Memory B cell (primary cell): ENCODE data around the gene CHRNB4.

Experiments
- ATAC-seq: fragments of 150-1000 bp; cut with Tn5 transposase; 2 replicates; pipeline ENCODE4 v1.10.0; 2021; ENCODE audit warnings: low read depth, mild to moderate bottlenecking, moderate library complexity
- DNase-seq, 2 donors: peaks; one replicate each; pipeline ENCODE4 v3.0.0; 2022; ENCODE audit warnings: low spot score in 2 of 2
- H3K27ac Mint-ChIP-seq: one replicate; pipeline ENCODE4 v1.8.0; 2022; ENCODE audit warnings: mild to moderate bottlenecking, moderate library complexity, mixed read lengths
- H3K27me3 Mint-ChIP-seq: one replicate; pipeline ENCODE4 v1.8.0; 2022; ENCODE audit warnings: mixed read lengths
- H3K36me3 Mint-ChIP-seq: one replicate; pipeline ENCODE4 v1.8.0; 2022; ENCODE audit warnings: mild to moderate bottlenecking, mixed read lengths
- H3K4me1 Mint-ChIP-seq: one replicate; pipeline ENCODE4 v1.8.0; 2022; ENCODE audit warnings: mixed read lengths
- H3K4me3 Mint-ChIP-seq: one replicate; pipeline ENCODE4 v1.8.0; 2022; ENCODE audit warnings: mild to moderate bottlenecking, moderate library complexity, mixed read lengths
- H3K9me3 Mint-ChIP-seq: one replicate; pipeline ENCODE4 v1.8.0; 2022; ENCODE audit warnings: mixed read lengths

Gene CHRNB4

DNA sequence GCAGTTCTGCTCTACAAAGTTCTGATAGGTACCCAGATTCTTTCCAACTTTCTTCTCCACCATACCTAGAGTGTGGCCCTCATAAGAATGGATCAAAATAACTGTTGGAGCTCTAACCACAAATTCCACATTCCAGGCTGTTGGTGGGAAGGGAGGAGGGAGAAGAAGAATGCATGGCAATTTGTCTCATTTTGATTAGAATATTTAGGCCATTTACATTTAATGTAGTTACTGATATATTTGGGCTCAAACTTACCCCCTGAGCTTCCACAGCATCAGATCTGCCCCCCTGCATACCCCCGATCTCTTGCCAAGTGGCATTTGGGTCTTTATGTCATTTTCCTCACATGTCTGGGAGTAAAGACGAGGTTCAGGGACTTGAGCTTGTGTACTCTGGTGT is 7.7 kb downstream of the CHRNB4 start:
- Mint-ChIP-seq H3K4me1 (no peaks in the 10 kb centered on the region), H3K9me3 (peaks cover 7% of the 10 kb centered on the region), H3K4me3 (no peak overlapping the region), H3K36me3 (peaks cover 6% of the 10 kb centered on the region), H3K27me3 (peaks cover 27% of the 10 kb centered on the region), H3K27ac (no peak overlapping the region)
- ATAC-seq (no peak), DNase-seq (no peak)

GRCh38 chr15:78630886-78631633 is 9.9 kb downstream of the CHRNB4 start:
- ATAC-seq = no peak
- no peaks in the 10 kb centered on the region for H3K4me1 Mint-ChIP-seq
- H3K27me3 Mint-ChIP-seq = peaks cover 24% of the 10 kb centered on the region
- DNase-seq = no peak
- H3K27ac Mint-ChIP-seq = no peak overlapping the region
- peaks cover 6% of the 10 kb centered on the region for H3K36me3 Mint-ChIP-seq
- peaks cover 7% of the 10 kb centered on the region for H3K9me3 Mint-ChIP-seq
- no peak overlapping the region for H3K4me3 Mint-ChIP-seq

- Mint-ChIP-seq H3K27ac (no peak overlapping the region), H3K9me3 (peaks cover 7% of the 10 kb centered on the region), H3K27me3 (peaks cover 20% of the 10 kb centered on the region), H3K4me1 (no peaks in the 10 kb centered on the region), H3K4me3 (no peak overlapping the region), H3K36me3 (peaks cover 6% of the 10 kb centered on the region)
- DNase-seq = no peak
- no peak for ATAC-seq
Measured at GRCh38 chr15:78629716-78630065, 11.3 kb downstream of the CHRNB4 start.

DNA sequence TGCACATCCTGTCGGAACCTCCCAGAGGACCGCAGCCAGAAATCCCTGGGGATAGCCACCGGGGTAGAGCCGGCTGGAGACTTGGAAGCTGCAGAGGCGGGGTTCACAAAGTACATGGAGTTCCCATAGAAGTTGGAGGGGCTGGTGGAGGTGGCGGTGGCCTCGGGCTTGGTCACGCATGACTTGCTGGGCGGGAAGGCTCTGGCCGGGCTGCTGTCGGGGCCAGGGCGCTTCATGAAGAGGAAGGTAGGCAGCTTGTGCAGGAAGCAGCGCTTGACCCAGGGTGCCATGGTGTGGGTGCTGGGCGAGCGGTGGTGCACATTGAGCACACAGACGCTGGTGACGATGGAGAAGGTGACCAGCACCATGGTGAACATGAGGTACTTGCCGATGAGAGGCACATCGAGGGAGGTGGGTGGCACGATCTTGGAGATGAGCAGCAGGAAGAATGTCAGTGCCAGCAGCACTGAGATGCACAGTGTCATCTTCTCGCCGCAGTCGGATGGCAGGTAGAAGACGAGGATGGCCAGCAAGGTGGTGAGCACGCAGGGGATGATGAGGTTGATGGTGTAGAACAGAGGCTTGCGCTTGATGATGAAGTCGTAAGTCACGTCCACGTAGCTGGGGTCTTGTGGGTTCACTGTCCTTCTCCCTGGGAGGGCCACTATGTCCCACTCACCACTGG is 11.8 kb downstream of the CHRNB4 start:
- Mint-ChIP-seq H3K4me3 (no peak overlapping the region), H3K9me3 (peaks cover 7% of the 10 kb centered on the region), H3K27ac (no peak overlapping the region), H3K4me1 (no peaks in the 10 kb centered on the region), H3K27me3 (peaks cover 21% of the 10 kb centered on the region), H3K36me3 (peaks cover 6% of the 10 kb centered on the region)
- ATAC-seq (no peak), DNase-seq (no peak)

GRCh38 chr15:78628227-78628626 is 12.8 kb downstream of the CHRNB4 start:
- no peaks in the 10 kb centered on the region for H3K4me1 Mint-ChIP-seq
- no peak overlapping the region for H3K4me3 Mint-ChIP-seq
- DNase-seq = no peak
- ATAC-seq = no peak
- peaks cover 23% of the 10 kb centered on the region for H3K27me3 Mint-ChIP-seq
- H3K9me3 Mint-ChIP-seq = peaks cover 4% of the 10 kb centered on the region
- no peak overlapping the region for H3K27ac Mint-ChIP-seq
- H3K36me3 Mint-ChIP-seq = peaks cover 4% of the 10 kb centered on the region

DNA sequence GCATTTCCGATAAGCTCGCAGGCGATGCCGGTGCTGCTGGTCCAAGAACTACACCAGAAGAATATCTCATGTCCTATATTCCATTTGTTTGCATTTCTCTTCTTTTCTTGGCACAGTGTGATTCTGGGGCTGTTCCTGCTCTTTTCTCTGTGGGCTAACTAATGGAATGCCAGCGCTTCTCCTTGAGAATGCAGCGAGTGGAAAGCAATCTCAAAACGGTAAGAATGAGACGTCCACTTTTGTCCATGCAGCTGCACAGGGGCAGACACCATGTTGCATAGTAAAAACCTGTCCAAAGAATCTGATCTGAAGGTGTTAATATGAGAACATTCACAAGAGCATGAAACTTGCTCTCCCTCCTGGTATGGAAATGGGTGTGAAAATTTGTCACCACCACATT is 13.7 kb downstream of the CHRNB4 start:
- Mint-ChIP-seq H3K27me3 (peaks cover 21% of the 10 kb centered on the region), H3K9me3 (no peaks in the 10 kb centered on the region), H3K27ac (no peak overlapping the region), H3K4me1 (no peaks in the 10 kb centered on the region), H3K4me3 (no peak overlapping the region), H3K36me3 (no peaks in the 10 kb centered on the region)
- DNase-seq (no peak), ATAC-seq (no peak)

GRCh38 chr15:78626381-78626995 is 14.5 kb downstream of the CHRNB4 start:
- Mint-ChIP-seq H3K4me3 (no peak overlapping the region), H3K27ac (no peak overlapping the region), H3K9me3 (no peaks in the 10 kb centered on the region), H3K27me3 (peaks cover 23% of the 10 kb centered on the region), H3K4me1 (no peaks in the 10 kb centered on the region), H3K36me3 (no peaks in the 10 kb centered on the region)
- ATAC-seq (no peak), DNase-seq (no peak)

- peaks cover 22% of the 10 kb centered on the region for H3K27me3 Mint-ChIP-seq
- ATAC-seq = no peak
Measured at GRCh38 chr15:78625606-78626280, 15.3 kb downstream of the CHRNB4 start.

DNA sequence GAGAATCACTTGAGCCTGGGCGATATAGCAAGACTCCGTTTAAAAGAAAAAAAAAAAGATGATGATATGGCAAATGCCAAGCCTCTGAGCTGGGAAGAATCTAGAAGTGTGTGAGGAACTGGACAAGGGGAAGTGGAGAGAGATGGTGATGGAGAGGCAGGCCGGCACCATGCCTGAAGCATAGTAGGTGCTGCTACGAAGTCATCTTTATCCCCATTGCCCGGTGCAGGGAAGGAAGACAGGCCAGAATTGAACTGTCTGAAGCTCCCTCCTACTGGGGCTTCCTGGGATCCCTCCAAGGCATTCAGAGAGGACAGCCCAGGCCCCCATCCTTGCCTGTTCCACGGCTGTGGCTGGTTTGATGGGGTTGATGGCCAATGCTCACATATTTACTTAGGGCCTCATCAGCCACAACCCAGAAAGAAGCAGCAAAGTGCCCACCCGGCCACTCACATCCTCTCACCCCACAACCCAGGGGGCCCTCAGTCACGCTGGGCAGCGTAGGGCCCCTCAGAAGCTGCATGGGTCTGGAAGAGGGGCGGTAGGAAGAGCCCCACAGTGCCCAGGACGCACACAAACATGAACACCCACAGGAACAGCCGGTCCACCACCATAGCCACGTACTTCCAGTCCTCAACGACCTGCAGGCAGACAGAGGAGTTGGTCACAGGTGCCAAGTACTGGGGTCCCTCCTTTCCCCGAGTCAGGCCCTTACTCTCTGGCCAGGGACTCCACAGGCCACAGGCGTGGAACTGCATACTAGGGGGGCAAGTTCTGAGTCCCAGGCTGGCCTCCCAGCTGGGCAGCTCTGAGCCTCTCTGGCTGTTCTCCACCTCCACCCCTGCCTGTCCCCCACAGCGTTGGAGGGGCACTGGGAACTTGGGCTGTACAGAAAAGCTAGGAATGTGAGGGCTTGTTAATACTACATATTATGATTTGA is 16.1 kb downstream of the CHRNB4 start:
- Mint-ChIP-seq H3K9me3 (no peaks in the 10 kb centered on the region), H3K4me1 (no peaks in the 10 kb centered on the region), H3K36me3 (no peaks in the 10 kb centered on the region), H3K27ac (no peak overlapping the region), H3K4me3 (no peak overlapping the region), H3K27me3 (peaks cover 22% of the 10 kb centered on the region)
- DNase-seq = no peak
- no peak for ATAC-seq

More at GRCh38 chr15:78625606-78626280, 15.3 kb downstream of the CHRNB4 start:
- H3K27ac Mint-ChIP-seq = no peak overlapping the region
- no peak overlapping the region for H3K4me3 Mint-ChIP-seq
- no peaks in the 10 kb centered on the region for H3K4me1 Mint-ChIP-seq
- no peak for DNase-seq
- no peaks in the 10 kb centered on the region for H3K9me3 Mint-ChIP-seq
- no peaks in the 10 kb centered on the region for H3K36me3 Mint-ChIP-seq

GRCh38 chr15:78623786-78624497 is 17.1 kb downstream of the CHRNB4 start:
- DNase-seq = no peak
- Mint-ChIP-seq H3K27me3 (peaks cover 25% of the 10 kb centered on the region), H3K4me3 (no peak overlapping the region), H3K9me3 (no peaks in the 10 kb centered on the region), H3K27ac (no peak overlapping the region), H3K4me1 (no peaks in the 10 kb centered on the region), H3K36me3 (no peaks in the 10 kb centered on the region)
- no peak for ATAC-seq

DNA sequence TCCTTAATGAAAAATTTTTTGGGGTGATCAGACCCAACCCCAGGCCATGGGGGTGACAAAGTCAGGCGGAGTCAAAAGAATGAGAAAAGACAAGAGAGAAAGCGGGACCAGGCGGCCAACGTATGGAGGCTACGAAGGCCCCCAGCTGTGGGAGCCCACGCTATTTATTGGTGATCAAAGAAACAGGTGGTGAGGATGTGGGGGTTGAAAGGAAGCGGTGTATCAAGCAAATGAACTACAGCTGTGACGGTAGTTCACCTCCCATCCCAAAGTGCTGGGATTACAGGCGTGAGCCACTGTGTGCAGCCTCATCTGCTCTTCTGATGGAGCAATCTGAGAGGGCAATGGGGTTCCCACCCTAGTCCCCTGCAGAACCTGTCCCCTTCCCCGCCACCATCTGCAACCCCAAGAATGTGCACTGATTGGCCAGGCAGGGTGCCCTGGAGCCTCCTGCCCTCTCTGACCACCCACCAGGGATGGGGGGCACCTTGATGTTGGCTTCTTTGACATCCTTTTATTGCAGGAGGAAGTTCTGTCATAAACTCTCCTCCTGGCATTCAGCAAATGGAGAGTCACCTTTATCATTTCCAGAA is 19.1 kb downstream of the CHRNB4 start:
- Mint-ChIP-seq H3K27me3 (peaks cover 28% of the 10 kb centered on the region), H3K27ac (no peak overlapping the region), H3K36me3 (no peaks in the 10 kb centered on the region), H3K9me3 (no peaks in the 10 kb centered on the region), H3K4me3 (no peak overlapping the region), H3K4me1 (no peaks in the 10 kb centered on the region)
- DNase-seq (no peak), ATAC-seq (no peak)

DNA sequence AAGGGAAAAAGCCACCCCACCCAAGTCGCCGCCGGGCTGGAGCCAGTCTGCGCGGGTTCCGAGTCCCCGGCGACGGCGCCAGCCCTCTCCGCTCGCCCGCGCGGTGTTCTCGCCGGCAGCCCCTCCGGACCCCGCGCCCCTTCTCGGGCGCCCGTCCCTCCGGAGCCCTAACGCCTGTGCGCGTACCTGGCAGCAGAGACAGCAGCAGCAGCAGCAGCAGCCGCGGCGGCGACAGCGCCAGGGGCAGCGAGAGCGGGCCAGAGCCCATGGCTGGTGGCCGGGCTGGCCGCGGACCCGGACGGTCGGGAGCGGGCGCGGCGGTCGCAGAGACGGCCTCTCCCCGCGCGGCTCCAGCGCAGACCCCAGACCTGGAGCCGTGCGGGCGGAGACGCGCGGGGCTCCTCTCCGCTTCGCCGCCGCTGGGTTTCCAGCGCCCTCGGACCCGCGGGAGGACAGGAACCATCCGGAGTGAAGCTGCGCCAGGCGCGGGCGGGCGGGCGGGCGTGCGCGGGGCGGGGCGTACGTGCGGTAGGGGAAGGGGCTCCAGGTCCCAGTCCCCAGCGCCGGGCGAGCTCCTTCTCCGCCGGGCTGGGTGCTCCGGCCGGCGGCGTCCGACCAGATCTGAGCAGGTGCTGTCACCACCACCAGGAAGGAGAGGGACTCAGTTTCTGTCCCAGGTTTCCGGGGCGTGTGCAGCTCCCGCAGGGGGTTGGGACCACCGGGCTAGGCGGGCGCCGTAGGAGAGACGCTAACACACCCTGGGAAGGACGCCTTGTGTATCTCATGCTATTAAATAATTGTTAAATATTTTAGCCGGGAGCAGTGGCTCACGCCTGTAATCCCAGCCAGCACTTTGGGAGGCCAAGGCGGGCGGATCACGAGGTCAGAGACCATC is 20.2 kb downstream of the CHRNB4 start, which contains the start of gene CHRNA3:
CHRNA3 (minus strand) TSS at position 470 of the 895 bp plus-strand sequence; CDS start at position 268, 202 bp downstream.
- no peak within 1 kb of the TSS for H3K27ac Mint-ChIP-seq
- no peak within 1 kb of the TSS for H3K4me3 Mint-ChIP-seq
- no peaks in the 10 kb centered on the region for H3K36me3 Mint-ChIP-seq
- no peak for DNase-seq
- peaks cover 28% of the 10 kb centered on the region for H3K27me3 Mint-ChIP-seq
- H3K9me3 Mint-ChIP-seq = no peaks in the 10 kb centered on the region
- no peak for ATAC-seq
- H3K4me1 Mint-ChIP-seq = no peaks in the 10 kb centered on the region
